Smooth muscle cell (in vitro differentiated cells): ENCODE results near the gene TMOD1. TPM values are rescaled to one million over a fixed set of nuclear protein-coding genes. Genes with fewer than 3 reads are reported as not detected.

Source experiments
- DNase-seq: peaks from one replicate; lab custom pipeline; 2025; ENCODE audit not compliant: unreplicated experiment; lab: John Stamatoyannopoulos, UW
- H2AFZ ChIP-seq: fragments of 200-600 bp; sonication (generic); 2 replicates; pipeline ENCODE4 v1.6.0; 2016; ENCODE audit warnings: antibody characterized with exemption, low read depth, mild to moderate bottlenecking
- H3F3A ChIP-seq: fragments of 200-600 bp; sonication (generic); 2 replicates; pipeline ENCODE4 v1.6.0; 2017; ENCODE audit warnings: antibody characterized with exemption, low read depth
- H3K27ac ChIP-seq: fragments of 200-600 bp; sonication (generic); 2 replicates; pipeline ENCODE4 v1.5.1; 2016; ENCODE audit warnings: low read depth, mild to moderate bottlenecking
- H3K27me3 ChIP-seq: fragments of 200-600 bp; sonication (generic); 2 replicates; pipeline ENCODE4 v1.6.1; 2016; ENCODE audit warnings: low read depth, mild to moderate bottlenecking
- H3K36me3 ChIP-seq: fragments of 200-600 bp; sonication (generic); 2 replicates; pipeline ENCODE4 v1.5.1; 2016; ENCODE audit warnings: low read depth
- H3K4me1 ChIP-seq: fragments of 200-600 bp; sonication (generic); 2 replicates; pipeline ENCODE4 v1.5.1; 2016; ENCODE audit warnings: low read depth
- H3K4me2 ChIP-seq: fragments of 200-600 bp; sonication (generic); 2 replicates; pipeline ENCODE4 v1.6.0; 2016; ENCODE audit warnings: mild to moderate bottlenecking
- H3K4me3 ChIP-seq: fragments of 200-600 bp; sonication (generic); 2 replicates; pipeline ENCODE4 v1.5.1; 2016; ENCODE audit warnings: mild to moderate bottlenecking
- H3K79me2 ChIP-seq: fragments of 200-600 bp; sonication (generic); 2 replicates; pipeline ENCODE4 v1.6.0; 2016; ENCODE audit warnings: low read depth, mild to moderate bottlenecking
- H3K9ac ChIP-seq: fragments of 200-600 bp; sonication (generic); 2 replicates; pipeline ENCODE4 v1.6.0; 2016; ENCODE audit warnings: low read depth
- H3K9me3 ChIP-seq: fragments of 200-600 bp; sonication (generic); replicated peaks from 2 replicates; pipeline ENCODE4 v1.5.1; 2016; ENCODE audit warnings: low read depth
- H4K20me1 ChIP-seq: fragments of 200-600 bp; sonication (generic); 2 replicates; pipeline ENCODE4 v1.6.0; 2016; ENCODE audit warnings: low read depth
- WGBS: methylation state at CpG from one replicate; pipeline ENCODE4 v1.1.7; 2016; ENCODE audit warnings: low lambda C conversion rate; 5-methylcytosine and 5-hydroxymethylcytosine counted together
- polyA plus RNA-seq: library from polyadenylated mRNA; unstranded; fragments of >200 nt; fragmentation: Nextera tagmentation; extraction: Ambion mirVana; gene quantifications from 2 replicates; pipeline ENCODE4 v1.2.1, GENCODE V29; 2016
- total RNA-seq: library from RNA; depleted of rRNA; stranded (reverse); fragments of >200 nt; gene quantifications from 2 replicates; pipeline ENCODE4 v1.2.3, GENCODE V29; 2014
- TF ChIP-seq, protein P1 (sequence below): fragments of 200-600 bp; sonication (generic); IDR thresholded peaks from 2 replicates; pipeline ENCODE4 v1.5.1; 2017; ENCODE audit warnings: borderline replicate concordance, mild to moderate bottlenecking, antibody characterized with exemption; ENCODE audit not compliant: insufficient read depth, poor library complexity, severe bottlenecking

Gene TMOD1
- total and polyA plus RNA-seq, 2 experiments from 2014 or later, result 0.18 to 0.19 TPM

DNA sequence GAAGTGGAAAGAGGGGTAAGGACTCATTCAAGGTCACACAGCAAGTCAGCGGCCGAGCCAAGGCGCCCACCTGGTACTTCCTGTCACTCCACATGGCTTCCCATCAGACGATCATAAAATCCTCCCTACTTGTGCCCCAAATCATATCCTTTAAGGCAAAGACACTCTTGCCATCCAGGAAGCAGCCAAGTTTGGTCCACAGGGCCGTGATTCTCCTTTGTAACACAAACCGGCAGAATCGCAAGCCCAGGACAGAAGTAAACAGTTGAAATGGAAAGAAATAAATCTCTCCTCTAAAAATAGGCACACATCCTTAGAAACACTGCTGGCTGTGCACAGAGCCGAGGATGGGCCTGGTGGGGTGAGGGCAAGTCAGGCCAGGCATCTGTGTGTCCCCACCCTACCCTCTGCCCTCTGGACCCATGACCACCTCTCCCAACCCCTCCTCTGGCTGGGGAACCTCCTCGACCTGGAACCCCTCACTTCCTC, 30.5 kb downstream of the TMOD1 start:
- Histone ChIP-seq H3K4me3 (no peak overlapping the region), H4K20me1 (no peaks in the 10 kb centered on the region), H3K27ac (no peak overlapping the region), H2AFZ (no peak overlapping the region), H3K4me2 (no peak overlapping the region), H3K27me3 (peaks cover 23% of the 10 kb centered on the region), H3K9me3 (no peaks in the 10 kb centered on the region), H3F3A (no peaks in the 10 kb centered on the region), H3K4me1 (peaks cover 18% of the 10 kb centered on the region), H3K79me2 (no peaks in the 10 kb centered on the region), H3K9ac (no peak overlapping the region), H3K36me3 (no peaks in the 10 kb centered on the region)
- no peak for DNase-seq
- TF ChIP-seq, protein P1, sequence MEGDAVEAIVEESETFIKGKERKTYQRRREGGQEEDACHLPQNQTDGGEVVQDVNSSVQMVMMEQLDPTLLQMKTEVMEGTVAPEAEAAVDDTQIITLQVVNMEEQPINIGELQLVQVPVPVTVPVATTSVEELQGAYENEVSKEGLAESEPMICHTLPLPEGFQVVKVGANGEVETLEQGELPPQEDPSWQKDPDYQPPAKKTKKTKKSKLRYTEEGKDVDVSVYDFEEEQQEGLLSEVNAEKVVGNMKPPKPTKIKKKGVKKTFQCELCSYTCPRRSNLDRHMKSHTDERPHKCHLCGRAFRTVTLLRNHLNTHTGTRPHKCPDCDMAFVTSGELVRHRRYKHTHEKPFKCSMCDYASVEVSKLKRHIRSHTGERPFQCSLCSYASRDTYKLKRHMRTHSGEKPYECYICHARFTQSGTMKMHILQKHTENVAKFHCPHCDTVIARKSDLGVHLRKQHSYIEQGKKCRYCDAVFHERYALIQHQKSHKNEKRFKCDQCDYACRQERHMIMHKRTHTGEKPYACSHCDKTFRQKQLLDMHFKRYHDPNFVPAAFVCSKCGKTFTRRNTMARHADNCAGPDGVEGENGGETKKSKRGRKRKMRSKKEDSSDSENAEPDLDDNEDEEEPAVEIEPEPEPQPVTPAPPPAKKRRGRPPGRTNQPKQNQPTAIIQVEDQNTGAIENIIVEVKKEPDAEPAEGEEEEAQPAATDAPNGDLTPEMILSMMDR, result no peak
- 85% methylated on average over 9 of the region's 9 CpGs for WGBS

DNA sequence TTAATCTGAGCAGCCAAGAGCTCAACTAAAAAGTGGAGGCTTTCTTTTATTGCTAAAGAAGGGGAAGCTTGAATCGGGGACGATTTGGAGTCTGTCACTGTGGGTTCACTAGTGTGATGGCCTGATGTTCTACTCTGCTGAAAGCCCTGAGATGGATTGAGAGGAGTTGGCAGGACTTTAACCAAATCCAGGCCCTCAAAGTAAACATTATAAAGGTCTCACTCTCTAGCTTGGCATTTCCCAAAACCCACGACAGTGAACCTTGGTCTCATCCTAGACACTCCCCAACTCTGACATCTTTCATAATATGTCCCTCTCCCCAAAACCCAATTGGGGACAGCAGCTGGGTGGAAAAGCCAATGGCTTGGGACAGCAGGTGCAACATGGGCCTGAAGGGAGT, 32.7 kb downstream of the TMOD1 start:
- Histone ChIP-seq H3F3A (no peaks in the 10 kb centered on the region), H3K4me3 (no peak overlapping the region), H3K9me3 (no peaks in the 10 kb centered on the region), H3K4me1 (peaks cover 4% of the 10 kb centered on the region), H3K36me3 (no peaks in the 10 kb centered on the region), H3K4me2 (no peak overlapping the region), H2AFZ (no peak overlapping the region), H3K27ac (no peak overlapping the region), H3K27me3 (peaks cover 4% of the 10 kb centered on the region), H3K79me2 (no peaks in the 10 kb centered on the region), H4K20me1 (no peaks in the 10 kb centered on the region), H3K9ac (no peak overlapping the region)
- TF ChIP-seq, protein P1, result no peak
- 86% methylated on average over 3 of the region's 3 CpGs for WGBS
- DNase-seq, result no peak

DNA sequence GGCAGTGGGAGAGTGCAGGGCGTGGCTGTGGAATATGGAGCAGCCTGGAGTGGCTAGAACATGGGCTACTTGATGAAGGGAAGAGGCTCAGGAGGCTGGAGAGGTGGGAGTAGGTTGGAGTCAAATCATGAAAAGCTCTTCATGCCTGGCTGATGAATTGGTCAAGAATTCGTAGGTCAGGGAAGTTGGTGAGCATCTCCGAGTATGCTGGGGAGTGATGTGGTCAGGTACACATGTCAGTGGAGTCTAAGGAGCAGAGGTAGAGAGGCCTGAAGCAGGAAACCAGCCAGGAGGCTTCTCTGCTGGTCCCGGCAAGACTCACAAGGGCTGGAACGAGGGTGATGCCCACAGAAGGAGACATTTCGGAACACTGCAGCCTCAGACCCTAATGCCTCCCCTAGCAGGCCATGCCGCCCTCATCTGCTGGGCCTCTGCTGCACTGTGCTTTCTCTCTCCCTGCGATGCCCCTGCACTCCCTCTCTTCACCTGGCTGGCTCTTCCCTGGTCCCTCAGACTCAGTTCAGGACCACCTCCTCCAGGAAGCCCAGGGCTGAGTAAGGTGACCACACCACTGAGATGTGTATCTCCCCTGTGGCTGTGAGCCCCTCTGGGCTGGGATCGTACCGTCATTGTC, 33.6 kb downstream of the TMOD1 start:
- Histone ChIP-seq H4K20me1 (no peaks in the 10 kb centered on the region), H3K36me3 (no peaks in the 10 kb centered on the region), H3K79me2 (no peaks in the 10 kb centered on the region), H3K9me3 (no peaks in the 10 kb centered on the region), H3K27ac (no peak overlapping the region), H3K4me2 (no peak overlapping the region), H3K4me1 (peaks cover 4% of the 10 kb centered on the region), H3F3A (no peaks in the 10 kb centered on the region), H3K9ac (no peak overlapping the region), H2AFZ (no peak overlapping the region), H3K4me3 (no peak overlapping the region), H3K27me3 (peaks cover 3% of the 10 kb centered on the region)
- 95% methylated on average over 10 of the region's 10 CpGs for WGBS
- no peak for DNase-seq
- TF ChIP-seq, protein P1, result no peak

DNA sequence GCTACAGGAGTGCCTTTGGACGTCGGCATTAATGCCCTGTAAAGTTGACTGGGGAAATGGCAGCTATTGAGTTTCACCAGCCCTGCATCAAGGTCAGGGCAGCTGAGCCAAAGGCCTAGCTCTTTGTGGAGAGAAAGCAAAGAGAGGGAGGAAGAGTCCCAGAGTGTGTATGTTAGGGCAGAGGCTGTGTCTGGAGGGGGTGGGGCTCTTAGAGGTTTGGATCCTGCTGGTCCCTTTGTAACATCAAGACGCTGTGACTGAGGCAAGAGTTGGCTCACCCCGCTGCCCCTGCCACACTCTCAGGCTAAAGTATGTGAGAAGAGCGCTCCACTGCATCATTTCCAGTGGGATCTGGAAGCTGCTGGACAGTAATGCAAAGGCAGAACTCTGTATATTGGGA, 34.3 kb downstream of the TMOD1 start:
- WGBS, result 88% methylated on average over 5 of the region's 5 CpGs
- H3K36me3 ChIP-seq, result no peaks in the 10 kb centered on the region
- H3K4me3 ChIP-seq, result no peak overlapping the region
- no peak overlapping the region for H3K4me2 ChIP-seq
- peaks cover 4% of the 10 kb centered on the region for H3K4me1 ChIP-seq
- H4K20me1 ChIP-seq, result no peaks in the 10 kb centered on the region
- no peak overlapping the region for H3K9ac ChIP-seq
- no peak overlapping the region for H3K27ac ChIP-seq
- TF ChIP-seq, protein P1, result no peak
- no peak for DNase-seq
- no peaks in the 10 kb centered on the region for H3K9me3 ChIP-seq
- H3K27me3 ChIP-seq, result peaks cover 3% of the 10 kb centered on the region
- no peaks in the 10 kb centered on the region for H3K79me2 ChIP-seq
- H2AFZ ChIP-seq, result no peak overlapping the region
- no peaks in the 10 kb centered on the region for H3F3A ChIP-seq
